HL-60 (cell line): ENCODE results near the gene DIP2C.

Experiments used
- DNase-seq, 2 experiments: peaks; one replicate each; pipeline ENCODE4 v3.0.0-alpha.2; 2010 to 2020; ENCODE audit warnings: low read depth in 1 of 2, low spot score in 1 of 2
- H3K27ac ChIP-seq: fragments of 250-450 bp; sonication (Bioruptor Pico); replicated peaks from 2 replicates; pipeline ENCODE4 v1.5.1; 2020; ENCODE audit warnings: mild to moderate bottlenecking, moderate library complexity
- H3K27me3 ChIP-seq: fragments of 250-450 bp; sonication (Bioruptor Pico); 2 replicates; pipeline ENCODE4 v1.5.1; 2021; ENCODE audit warnings: mild to moderate bottlenecking, moderate library complexity; ENCODE audit not compliant: insufficient read depth, poor library complexity, severe bottlenecking
- H3K4me3 ChIP-seq: replicated peaks from 2 replicates; pipeline ENCODE4 v1.5.1; 2011; ENCODE audit warnings: mild to moderate bottlenecking, control low read depth, low read length; ENCODE audit not compliant: insufficient read depth
- GABPA ChIP-seq: IDR thresholded peaks from 2 replicates; pipeline ENCODE4 v1.6.1; 2012; ENCODE audit warnings: low read depth
- POLR2AphosphoS5 ChIP-seq: IDR thresholded peaks from 2 replicates; pipeline ENCODE4 v1.6.1; 2012; ENCODE audit warnings: low read depth
- SPI1 ChIP-seq: IDR thresholded peaks from 2 replicates; pipeline ENCODE4 v1.6.1; 2012; ENCODE audit warnings: low read depth, mild to moderate bottlenecking, borderline replicate concordance
- TF ChIP-seq, protein P1 (sequence below): IDR thresholded peaks from one replicate; pipeline ENCODE4 v1.5.1; 2011; ENCODE audit warnings: low read length, control low read depth, inconsistent platforms; ENCODE audit not compliant: insufficient read depth
- TF ChIP-seq, protein P2 (sequence below): IDR thresholded peaks from 2 replicates; pipeline ENCODE4 v1.6.1; 2012; ENCODE audit warnings: low read depth; ENCODE audit not compliant: insufficient replicate concordance

DIP2C gene

DNA sequence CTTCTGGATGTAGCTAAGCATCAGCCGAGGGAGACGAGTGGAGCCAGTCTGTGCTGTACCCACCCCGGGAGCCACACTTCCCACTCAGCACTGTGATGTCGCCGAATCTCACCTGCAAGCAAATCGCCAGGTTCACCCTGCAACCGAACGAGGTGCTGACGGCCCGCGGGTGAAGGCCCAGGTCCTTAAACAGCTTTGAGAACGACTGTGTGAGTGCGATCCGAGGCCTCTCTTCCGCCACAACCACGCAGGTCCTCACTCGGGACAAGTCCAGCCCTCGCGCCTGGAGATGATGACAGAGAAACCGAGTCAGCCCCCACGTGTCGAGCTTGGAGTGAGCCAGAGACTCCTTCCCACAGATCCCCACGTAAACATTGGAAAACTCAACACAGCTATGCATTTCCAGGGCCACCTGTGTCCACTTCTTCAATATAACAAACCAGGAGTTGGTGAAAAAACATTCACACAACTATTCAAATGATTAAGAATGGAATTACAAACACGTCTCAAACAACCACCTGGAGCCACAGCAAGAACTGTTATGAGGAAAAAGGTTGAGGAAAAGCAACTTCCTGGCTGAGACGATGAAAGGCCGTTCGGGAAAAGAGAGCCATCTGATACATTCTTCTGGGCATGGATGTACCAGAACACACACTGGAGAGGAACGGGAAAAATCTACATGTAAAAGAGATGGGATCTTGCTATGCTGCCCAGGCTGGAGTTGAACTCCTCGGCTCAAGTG lies 362.4 kb downstream of the DIP2C start:
- Histone ChIP-seq H3K27me3 (no peaks in the 10 kb centered on the region), H3K4me3 (no peak overlapping the region), H3K27ac (no peak overlapping the region)
- no peak for DNase-seq
- TF ChIP-seq GABPA (no peak), SPI1 (no peak), POLR2AphosphoS5 (no peak)
- TF ChIP-seq, protein P1, sequence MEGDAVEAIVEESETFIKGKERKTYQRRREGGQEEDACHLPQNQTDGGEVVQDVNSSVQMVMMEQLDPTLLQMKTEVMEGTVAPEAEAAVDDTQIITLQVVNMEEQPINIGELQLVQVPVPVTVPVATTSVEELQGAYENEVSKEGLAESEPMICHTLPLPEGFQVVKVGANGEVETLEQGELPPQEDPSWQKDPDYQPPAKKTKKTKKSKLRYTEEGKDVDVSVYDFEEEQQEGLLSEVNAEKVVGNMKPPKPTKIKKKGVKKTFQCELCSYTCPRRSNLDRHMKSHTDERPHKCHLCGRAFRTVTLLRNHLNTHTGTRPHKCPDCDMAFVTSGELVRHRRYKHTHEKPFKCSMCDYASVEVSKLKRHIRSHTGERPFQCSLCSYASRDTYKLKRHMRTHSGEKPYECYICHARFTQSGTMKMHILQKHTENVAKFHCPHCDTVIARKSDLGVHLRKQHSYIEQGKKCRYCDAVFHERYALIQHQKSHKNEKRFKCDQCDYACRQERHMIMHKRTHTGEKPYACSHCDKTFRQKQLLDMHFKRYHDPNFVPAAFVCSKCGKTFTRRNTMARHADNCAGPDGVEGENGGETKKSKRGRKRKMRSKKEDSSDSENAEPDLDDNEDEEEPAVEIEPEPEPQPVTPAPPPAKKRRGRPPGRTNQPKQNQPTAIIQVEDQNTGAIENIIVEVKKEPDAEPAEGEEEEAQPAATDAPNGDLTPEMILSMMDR: no peak
- TF ChIP-seq, protein P2, sequence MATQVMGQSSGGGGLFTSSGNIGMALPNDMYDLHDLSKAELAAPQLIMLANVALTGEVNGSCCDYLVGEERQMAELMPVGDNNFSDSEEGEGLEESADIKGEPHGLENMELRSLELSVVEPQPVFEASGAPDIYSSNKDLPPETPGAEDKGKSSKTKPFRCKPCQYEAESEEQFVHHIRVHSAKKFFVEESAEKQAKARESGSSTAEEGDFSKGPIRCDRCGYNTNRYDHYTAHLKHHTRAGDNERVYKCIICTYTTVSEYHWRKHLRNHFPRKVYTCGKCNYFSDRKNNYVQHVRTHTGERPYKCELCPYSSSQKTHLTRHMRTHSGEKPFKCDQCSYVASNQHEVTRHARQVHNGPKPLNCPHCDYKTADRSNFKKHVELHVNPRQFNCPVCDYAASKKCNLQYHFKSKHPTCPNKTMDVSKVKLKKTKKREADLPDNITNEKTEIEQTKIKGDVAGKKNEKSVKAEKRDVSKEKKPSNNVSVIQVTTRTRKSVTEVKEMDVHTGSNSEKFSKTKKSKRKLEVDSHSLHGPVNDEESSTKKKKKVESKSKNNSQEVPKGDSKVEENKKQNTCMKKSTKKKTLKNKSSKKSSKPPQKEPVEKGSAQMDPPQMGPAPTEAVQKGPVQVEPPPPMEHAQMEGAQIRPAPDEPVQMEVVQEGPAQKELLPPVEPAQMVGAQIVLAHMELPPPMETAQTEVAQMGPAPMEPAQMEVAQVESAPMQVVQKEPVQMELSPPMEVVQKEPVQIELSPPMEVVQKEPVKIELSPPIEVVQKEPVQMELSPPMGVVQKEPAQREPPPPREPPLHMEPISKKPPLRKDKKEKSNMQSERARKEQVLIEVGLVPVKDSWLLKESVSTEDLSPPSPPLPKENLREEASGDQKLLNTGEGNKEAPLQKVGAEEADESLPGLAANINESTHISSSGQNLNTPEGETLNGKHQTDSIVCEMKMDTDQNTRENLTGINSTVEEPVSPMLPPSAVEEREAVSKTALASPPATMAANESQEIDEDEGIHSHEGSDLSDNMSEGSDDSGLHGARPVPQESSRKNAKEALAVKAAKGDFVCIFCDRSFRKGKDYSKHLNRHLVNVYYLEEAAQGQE: no peak

DNA sequence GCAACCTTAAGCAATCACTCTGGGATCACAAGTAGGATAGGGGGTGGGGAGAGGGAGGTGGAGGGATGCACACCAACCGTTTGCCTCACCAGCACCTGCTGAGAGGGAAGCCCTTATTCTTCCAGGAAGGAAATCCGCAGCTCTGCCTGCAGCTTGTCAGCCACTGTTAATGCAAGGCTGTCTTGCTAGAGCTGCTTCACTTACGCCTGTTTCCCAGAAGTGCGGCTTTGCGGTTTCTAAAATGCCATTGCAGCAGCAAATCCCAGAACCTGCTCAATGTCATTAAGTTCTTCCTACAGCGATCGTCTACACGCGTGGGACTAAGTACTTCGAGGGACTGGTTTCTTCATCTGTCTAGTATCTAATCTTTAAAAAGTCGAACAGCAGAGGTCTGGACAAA lies 363.1 kb downstream of the DIP2C start:
- no peak for DNase-seq
- no peak overlapping the region for H3K27ac ChIP-seq
- no peaks in the 10 kb centered on the region for H3K27me3 ChIP-seq
- H3K4me3 ChIP-seq: no peak overlapping the region
- TF ChIP-seq GABPA: no peak
- TF ChIP-seq, protein P2: no peak
- no peak for TF ChIP-seq SPI1
- TF ChIP-seq POLR2AphosphoS5: no peak
- TF ChIP-seq, protein P1: no peak

DNA sequence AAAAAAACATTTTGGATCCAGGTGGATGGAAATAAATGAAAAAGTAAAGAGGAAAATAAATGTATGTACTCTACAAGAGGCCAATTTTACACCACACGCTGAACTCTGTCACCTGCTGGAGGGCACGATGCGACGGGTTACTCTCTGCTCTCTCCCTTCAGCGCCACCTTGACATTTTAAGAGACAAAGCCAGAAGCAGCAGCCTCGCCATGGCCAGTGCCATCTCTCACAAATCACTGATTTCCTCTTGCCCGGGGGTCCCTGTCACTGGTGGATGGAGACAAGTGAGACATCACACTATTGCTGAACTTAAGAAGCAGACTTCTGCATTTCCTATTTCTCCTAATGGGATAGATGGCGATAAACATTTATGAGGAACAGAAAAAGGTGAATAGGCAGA lies 364.2 kb downstream of the DIP2C start:
- H3K27ac ChIP-seq: no peak overlapping the region
- no peak for DNase-seq
- no peaks in the 10 kb centered on the region for H3K27me3 ChIP-seq
- H3K4me3 ChIP-seq: no peak overlapping the region
- TF ChIP-seq, protein P2: no peak
- TF ChIP-seq, protein P1: no peak
- TF ChIP-seq GABPA (no peak), POLR2AphosphoS5 (no peak), SPI1 (no peak)
